Inflammatory macrophage treated with lipopolysaccharide for 4 hours (primary cell): Measurements from ENCODE around the gene IMPDH1.

ENCODE experiments used
- DNase-seq: peaks from one replicate; pipeline ENCODE4 v3.0.0-alpha.2; 2020

The IMPDH1 gene

DNA sequence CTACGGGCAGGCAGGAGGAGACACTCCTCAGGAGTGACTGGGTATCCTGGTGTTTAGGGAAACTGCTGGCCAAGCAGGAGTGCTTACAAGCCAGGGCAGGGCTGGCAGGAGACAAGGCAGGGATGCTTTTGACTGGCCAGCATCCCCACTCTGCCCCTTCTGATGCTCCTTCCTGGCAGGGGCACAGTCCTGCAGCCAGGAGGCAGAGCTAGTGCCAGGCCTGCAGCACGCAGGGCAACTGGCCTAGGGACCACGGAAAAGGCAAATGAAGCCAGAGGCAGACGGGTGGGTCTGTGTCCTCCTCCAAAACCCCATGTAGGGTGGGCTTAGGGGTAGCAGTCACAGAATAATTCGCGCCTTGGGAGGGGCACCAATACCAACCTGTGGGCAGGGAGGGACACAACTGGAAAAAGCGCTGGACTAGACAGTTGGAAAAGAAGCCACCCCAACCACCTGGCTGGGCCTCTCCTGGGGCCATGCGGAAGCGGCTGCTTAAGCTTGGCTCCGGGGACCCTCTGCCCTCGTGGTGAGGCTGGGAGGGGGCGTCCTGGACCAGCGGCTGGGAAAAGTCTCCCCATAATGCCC, 4.8 kb downstream of the IMPDH1 start:
- no peak for DNase-seq

GRCh38 chr7:128404143-128404681, 5.6 kb downstream of the IMPDH1 start:
- no peak for DNase-seq

GRCh38 chr7:128403676-128404075, 6.1 kb downstream of the IMPDH1 start:
- no peak for DNase-seq

DNA sequence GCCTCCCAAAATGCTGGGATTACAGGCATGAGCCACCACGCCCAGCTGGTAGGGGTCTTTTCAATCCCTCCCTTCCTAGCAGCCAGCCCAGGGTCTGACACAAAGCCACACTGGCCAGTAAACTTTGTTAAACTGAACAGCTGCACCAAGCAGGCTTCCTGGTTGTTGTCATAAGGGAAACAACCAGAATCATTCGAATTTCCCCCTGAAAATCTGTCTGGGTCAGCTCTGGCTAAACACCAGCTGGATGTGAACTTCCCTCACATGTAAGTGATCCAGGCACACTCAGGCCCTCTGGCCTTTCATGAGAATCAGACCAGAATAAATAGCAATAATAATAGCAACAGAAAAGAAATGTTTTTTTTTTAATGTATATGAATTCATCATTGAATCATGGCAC, 7.4 kb downstream of the IMPDH1 start:
- no peak for DNase-seq

- no peak for DNase-seq
Observed at GRCh38 chr7:128400566-128400965, 9.2 kb downstream of the IMPDH1 start.

- DNase-seq, result no peak
Observed at GRCh38 chr7:128399991-128400390, 9.8 kb downstream of the IMPDH1 start.

DNA sequence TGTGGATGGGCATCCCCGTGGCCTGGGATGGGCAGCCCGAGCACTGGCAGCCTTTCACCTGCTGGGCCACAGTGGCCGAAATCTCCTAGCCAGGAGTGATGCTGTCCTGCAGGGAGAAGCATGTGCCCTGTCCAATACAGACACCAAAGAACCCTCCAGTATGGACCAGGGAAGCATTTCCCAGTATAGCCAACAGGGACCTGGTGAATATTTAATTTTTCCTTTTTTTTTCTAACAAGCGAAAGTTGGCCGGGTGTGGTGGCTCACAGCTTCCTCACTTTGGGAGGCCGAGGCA, 11.0 kb downstream of the IMPDH1 start:
- no peak for DNase-seq

DNA sequence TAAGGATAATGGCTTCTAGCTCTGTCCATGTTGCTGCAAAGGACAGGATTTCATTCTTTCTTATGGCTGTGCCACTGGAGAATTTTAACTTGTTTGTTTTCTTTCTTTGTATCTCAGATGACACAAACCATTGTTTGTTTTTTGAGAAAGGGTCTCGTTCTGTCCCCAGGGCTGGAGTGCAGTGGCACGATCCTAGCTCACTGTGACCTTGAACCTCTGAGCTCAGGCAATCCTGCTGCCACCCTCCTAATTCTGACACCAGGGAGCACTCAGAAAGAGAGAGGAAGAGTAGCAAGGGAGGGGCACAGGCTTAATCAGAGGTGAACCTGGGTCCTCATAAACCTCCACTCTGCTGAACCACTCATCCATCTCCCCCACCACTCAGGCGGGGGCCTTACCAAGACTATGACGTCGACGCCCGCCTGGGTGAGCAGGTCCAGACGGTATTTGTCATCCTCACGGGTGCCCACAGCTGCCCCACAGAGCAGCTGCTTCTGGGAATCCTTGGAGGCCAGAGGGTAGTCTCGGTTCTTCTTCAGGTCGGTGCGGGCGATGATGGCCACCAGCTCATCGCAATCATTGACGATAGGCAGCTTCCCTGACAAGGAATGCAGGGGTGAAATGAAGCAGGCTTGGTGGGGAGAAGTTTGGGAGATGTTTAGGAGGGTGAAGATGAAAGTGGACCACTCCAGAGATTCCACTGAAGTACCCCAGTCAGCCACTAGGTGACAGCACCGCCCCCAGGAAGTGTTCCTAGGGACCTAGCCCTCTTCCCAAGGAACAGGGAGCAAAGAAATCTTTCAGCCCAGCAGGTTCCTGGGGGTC, 11.6 kb downstream of the IMPDH1 start:
- peak; percentile 43 for DNase-seq

DNA sequence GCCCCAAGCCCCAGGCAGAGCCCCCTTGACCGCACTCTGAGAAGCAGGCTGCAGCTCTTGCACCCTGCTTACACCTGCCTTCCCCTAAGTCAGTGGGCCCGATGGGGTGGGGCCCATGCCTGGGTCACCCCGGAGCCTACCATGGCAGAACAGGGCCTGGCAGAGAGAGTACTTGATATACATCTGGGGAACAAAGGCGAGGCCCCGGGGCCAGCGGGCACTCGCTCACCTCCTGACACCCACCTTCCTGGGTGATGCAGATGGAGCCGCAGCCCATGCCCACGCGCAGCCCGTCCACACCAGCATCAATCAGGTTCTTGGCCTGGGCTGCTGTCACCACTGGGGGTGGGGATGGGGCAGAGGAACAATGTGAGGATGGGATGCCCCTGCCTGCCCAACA, 13.4 kb downstream of the IMPDH1 start:
- DNase-seq, result no peak

DNA sequence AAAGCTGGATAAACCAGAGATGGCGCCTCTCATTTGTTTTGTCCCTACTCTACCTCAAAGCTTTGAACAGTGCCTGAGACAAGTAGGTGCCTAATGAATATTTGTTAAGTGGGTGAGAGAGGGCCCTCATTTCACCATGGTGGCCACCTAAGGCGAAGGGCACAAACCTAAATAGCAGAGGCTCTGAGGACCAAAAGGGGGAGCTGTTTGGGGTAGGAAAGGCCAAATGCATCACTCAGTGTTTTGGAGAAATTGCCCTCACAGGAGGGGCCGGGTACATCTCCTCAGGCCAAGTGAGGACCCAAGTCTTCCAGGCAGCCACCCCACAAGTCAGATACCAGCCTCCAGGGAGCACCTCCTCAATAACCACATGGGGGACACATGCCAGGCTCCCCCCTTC, 14.0 kb downstream of the IMPDH1 start:
- no peak for DNase-seq

DNA sequence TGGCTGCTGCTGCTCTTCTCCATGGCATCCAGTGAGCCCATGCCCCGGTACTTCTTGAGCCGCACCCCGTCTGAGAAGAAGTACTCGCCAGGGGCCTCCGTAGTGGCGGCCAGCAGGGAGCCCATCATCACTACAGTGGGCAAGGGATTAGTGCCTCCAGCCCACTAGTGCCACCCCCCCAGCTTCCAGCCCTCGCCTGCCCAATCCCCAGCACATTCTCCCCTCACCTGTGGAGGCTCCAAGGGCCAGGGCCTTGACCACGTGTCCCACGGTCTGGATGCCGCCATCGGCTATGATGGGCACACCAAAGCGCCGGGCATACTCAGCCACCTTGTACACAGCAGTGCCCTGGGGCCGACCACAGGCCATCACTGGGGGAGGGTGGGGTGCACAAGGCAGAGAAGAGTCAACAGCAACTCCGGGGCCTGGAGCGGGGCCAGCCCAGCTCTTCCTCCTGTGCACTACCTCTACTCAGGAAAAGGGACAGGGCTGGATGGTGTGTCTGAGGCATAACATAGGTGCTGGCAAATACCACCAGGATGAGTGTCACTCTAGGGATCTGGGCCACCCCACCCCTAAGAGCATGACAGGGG, 14.8 kb downstream of the IMPDH1 start:
- DNase-seq, result no peak

DNA sequence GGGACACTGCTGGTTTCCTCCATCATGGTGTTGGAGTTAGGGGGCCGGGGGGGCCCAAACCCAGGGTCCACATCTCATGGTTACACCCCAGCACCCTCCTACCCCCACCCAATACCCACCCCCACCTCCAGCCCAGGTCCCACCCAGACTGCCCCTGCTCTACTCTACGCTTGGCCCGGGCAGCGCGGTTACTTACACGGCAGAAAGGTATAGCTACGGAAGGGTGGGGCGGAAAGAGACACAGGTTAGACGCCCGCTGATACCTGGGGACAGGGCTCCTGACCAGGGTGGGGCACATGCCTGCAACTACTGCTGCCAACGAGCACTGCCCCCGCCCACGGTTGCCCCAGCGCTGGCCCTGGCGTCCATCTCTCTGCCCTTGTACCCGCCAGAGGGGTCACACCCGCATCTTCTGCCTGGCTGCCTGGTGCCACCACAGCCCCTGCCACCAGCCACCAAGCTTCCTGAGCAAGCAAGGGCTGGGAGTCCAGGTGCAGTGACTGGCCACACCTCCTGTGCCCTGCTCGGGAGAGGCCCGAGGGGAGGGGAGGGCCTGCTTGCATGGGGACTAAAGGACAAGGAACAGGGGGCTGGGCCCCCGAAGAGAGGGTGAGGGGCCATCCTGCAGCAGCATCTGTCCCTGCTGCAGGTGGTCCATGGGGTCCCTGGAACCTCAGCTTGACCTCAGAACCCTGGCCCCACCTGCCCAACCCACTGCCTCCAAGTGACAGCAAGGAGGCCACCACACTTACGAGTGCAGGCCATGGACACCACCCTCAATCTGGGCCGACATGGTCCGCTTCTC, 16.1 kb downstream of the IMPDH1 start:
- DNase-seq, result no peak

- no peak for DNase-seq
Observed at GRCh38 chr7:128392446-128393327, 17.1 kb downstream of the IMPDH1 start.

DNA sequence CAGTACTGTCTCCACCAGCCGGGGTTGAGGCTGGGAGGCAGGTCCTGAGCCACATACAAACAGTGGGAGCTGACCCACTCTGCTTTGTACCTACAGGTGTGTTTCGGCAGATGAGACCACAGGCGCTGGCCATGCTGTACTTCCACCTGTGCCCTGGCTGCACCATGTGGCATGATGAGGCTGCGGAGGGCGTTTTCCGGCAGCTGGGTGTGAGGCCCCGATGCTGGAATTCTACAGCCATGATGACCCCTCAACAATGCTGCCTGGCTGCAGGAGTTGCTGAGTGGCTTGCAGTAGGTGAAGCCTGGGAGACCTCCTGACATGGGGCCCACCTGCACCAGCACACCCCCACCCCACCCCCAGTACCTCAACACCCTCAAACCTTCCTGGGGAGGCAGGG, 18.0 kb downstream of the IMPDH1 start:
- no peak for DNase-seq

DNA sequence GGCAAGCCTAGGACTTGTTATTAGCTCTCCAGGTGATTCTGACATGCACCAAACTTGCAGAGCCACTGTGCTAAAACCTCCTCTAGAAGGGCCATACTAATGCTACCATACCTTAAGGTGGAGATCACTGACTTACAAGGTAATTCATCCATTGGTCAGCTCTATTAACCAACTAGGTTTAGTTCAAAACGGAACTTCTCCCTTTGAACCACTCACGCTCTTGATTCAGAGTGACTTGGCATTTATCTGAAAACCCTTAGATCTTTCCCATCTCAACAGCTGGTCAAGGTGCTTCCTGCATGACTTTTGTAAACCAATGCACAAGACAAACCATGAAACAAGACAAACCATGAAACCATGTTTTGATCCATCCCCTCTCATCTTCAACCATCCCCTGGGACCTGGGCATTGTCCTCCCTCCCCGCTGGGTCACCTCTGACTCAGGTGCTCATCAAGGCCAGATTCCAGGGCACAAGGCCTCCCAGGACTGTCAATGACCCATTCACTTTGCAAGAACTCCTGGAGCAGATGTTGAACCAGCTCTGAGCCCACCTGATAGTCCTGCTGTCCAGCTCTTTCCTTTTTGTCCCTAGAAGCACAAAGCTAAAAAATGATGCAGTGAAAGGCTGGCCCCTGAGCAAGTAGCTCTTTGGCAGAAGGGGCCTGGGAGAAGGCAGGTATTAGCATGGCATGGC, 18.8 kb downstream of the IMPDH1 start:
- no peak for DNase-seq

DNA sequence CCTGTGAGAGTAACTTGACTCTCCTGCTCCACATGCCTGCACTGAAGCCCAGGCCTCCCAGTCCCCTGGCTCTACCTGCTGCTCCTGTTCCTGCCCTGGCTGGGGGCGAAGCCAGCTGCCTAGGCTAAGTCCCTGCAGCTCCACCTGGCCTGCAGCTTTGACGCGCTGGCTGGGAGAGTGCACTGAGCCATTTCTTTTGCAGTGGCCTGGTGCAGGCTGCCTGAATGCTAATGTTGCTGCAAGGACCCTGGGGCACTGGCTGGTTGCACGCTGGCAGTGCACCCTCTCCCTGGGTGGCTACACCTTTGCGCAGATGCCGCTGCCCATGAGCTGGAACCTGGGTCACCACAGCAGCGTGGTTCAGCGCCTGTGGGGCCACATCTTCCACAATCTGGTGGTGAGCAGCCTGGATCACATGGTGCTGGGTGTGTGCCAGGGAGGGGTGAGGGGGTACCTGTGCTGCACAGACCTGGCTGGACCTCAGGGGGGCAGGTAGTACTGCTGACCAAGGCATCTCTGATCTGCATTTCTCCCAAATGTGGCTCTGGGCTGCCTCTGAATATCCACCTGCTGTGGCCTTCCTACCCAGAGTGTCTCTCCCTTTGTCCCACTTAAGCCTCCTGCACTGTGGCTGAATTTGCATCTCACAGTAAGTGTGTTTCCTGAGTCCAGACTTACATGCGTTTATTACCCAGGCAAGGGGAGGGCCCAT, 20.0 kb downstream of the IMPDH1 start:
- no peak for DNase-seq

GRCh38 chr7:128389085-128389617, 20.6 kb downstream of the IMPDH1 start:
- DNase-seq, result no peak

- DNase-seq, result no peak
Observed at GRCh38 chr7:128388145-128388485, 21.7 kb downstream of the IMPDH1 start.

DNA sequence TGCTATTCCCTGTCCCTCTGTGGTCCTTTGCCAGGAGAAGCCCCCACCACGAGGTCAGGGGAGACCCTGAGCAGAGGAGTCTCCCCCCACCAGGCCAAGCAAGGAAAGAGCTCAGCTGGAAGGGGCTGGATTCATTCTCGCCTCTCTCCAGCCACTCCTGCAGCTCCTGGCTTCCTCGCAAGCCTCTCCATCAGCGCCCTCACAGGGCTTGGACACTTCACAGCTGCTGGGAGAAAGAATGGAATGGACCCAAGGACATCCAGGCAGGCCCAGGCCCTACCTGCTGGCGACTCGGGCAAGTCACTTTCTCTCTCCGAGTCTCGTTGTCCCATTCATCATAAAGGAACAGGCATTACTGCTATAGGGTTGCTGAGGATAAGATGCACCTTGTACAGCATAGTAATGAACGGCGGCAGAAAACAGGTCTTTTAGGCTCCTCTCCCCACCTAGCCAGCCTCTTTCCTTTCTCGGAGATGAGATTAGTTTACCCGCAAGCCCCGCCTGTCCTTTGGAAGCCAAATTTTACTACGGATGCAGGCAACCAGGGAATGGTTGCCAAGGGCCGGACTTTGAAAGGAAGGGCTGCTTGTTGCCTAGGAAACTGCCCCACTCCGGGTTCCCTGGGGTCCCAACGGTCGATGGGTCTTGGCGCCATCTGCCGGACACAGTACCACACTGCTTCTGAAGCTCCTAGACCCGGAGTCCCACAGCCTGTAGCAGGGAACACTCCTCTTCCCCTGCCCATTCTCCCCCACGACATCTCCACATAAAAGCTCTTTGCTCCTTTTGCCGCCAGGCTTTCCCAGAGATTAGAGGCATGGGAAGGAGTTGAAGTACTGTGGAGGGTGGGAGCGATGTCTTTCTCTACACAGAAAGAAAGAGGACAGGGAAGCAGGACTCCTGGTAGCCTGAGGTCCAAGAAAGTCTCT, 22.3 kb downstream of the IMPDH1 start:
- peak; percentile 63 for DNase-seq
